Left renal pelvis (tissue), 4 donors: Measurements from ENCODE around the gene KCNS3. TPM values are rescaled to one million over a fixed set of nuclear protein-coding genes. Genes with fewer than 3 reads are reported as not detected.

Experiments
- DNase-seq, 4 donors: peaks; one replicate each; pipeline ENCODE4 v3.0.0-alpha.2; 2013; ENCODE audit warnings: low read depth in 4 of 4, low spot score in 3 of 4
- polyA plus RNA-seq, 4 donors: library from polyadenylated mRNA; unstranded; fragments of 120-200 nt; gene quantifications; one replicate each; pipeline ENCODE4 v1.2.1, GENCODE V29; 2013; ENCODE audit not compliant: insufficient read length in 4 of 4

KCNS3 gene
- polyA plus RNA-seq = 1 to 10 TPM; 1.6 to 9.8 (median 7.5) TPM

- DNase-seq = peak in 2 of 4 donors; percentile 5 to 24
Measured at GRCh38 chr2:17878281-17879136, at the start of gene KCNS3. Gene KCNS3 (plus strand): TSS chr2:17878667. CDS start chr2:17931009, 52,342 bp downstream.

- DNase-seq = peak; percentile 56 to 76 (median 65)
Measured at GRCh38 chr2:17830053-17831034, 48.1 kb upstream of the KCNS3 start.

- no peak for DNase-seq
Measured at GRCh38 chr2:17835516-17835915, 43.0 kb upstream of the KCNS3 start.

- no peak for DNase-seq
Measured at GRCh38 chr2:17839959-17840358, 38.5 kb upstream of the KCNS3 start.

GRCh38 chr2:17843457-17843856 is 35.0 kb upstream of the KCNS3 start:
- DNase-seq = no peak

GRCh38 chr2:17845806-17846205 is 32.7 kb upstream of the KCNS3 start:
- DNase-seq = no peak

- no peak for DNase-seq
Measured at GRCh38 chr2:17846676-17847075, 31.8 kb upstream of the KCNS3 start.

- DNase-seq = no peak
Measured at GRCh38 chr2:17847236-17847635, 31.2 kb upstream of the KCNS3 start.

GRCh38 chr2:17849275-17849674 is 29.2 kb upstream of the KCNS3 start:
- DNase-seq = no peak

GRCh38 chr2:17850151-17850550 is 28.3 kb upstream of the KCNS3 start:
- DNase-seq = no peak

GRCh38 chr2:17851731-17852585 is 26.5 kb upstream of the KCNS3 start:
- DNase-seq = peak in 1 of 4 donors; percentile 12

- no peak for DNase-seq
Measured at GRCh38 chr2:17853799-17854198, 24.7 kb upstream of the KCNS3 start.

GRCh38 chr2:17857021-17857420 is 21.4 kb upstream of the KCNS3 start:
- DNase-seq = no peak

GRCh38 chr2:17858064-17858463 is 20.4 kb upstream of the KCNS3 start:
- no peak for DNase-seq

- no peak for DNase-seq
Measured at GRCh38 chr2:17863539-17863938, 14.9 kb upstream of the KCNS3 start.

GRCh38 chr2:17864676-17865075 is 13.8 kb upstream of the KCNS3 start:
- no peak for DNase-seq

GRCh38 chr2:17867133-17867532 is 11.3 kb upstream of the KCNS3 start:
- DNase-seq = no peak

- no peak for DNase-seq
Measured at GRCh38 chr2:17869128-17869527, 9.3 kb upstream of the KCNS3 start.

- no peak for DNase-seq
Measured at GRCh38 chr2:17871639-17872038, 6.8 kb upstream of the KCNS3 start.

GRCh38 chr2:17873021-17873420 is 5.4 kb upstream of the KCNS3 start:
- DNase-seq = no peak
